Colon (tissue), 2 donors: ENCODE data around the gene PAPOLB.

ENCODE experiments used
- FAIRE-seq: peaks from 2 replicates; lab custom pipeline; 2012; peaks lifted over from hg19 to GRCh38; lab: Jason Lieb, UNC
- donor health status: control.
- donor health status: control.

PAPOLB gene

GRCh38 chr7:4878336-4879335 lies 16.8 kb upstream of the PAPOLB start:
- FAIRE-seq, result no peak

GRCh38 chr7:4876586-4876985 lies 14.8 kb upstream of the PAPOLB start:
- FAIRE-seq, result no peak

- no peak for FAIRE-seq
Measured at GRCh38 chr7:4875391-4875790, 13.6 kb upstream of the PAPOLB start.

GRCh38 chr7:4873071-4873944 lies 11.5 kb upstream of the PAPOLB start:
- FAIRE-seq, result no peak

- FAIRE-seq, result no peak
Measured at GRCh38 chr7:4871930-4872675, 10.3 kb upstream of the PAPOLB start.

- FAIRE-seq, result no peak
Measured at GRCh38 chr7:4871056-4871680, 9.3 kb upstream of the PAPOLB start.

GRCh38 chr7:4868493-4868892 lies 6.7 kb upstream of the PAPOLB start:
- no peak for FAIRE-seq

- FAIRE-seq, result no peak
Measured at GRCh38 chr7:4866528-4867496, 5.0 kb upstream of the PAPOLB start.

- no peak for FAIRE-seq
Measured at GRCh38 chr7:4862156-4862555, 326 bp upstream of the PAPOLB start.

GRCh38 chr7:4861227-4861626 lies 603 bp downstream of the PAPOLB start:
- FAIRE-seq, result no peak

- no peak for FAIRE-seq
Measured at GRCh38 chr7:4857189-4857588, 4.6 kb downstream of the PAPOLB start.

- no peak for FAIRE-seq
Measured at GRCh38 chr7:4856336-4857057, 5.3 kb downstream of the PAPOLB start.

GRCh38 chr7:4854916-4855315 lies 6.9 kb downstream of the PAPOLB start:
- FAIRE-seq, result no peak

- no peak for FAIRE-seq
Measured at GRCh38 chr7:4851459-4852422, 10.1 kb downstream of the PAPOLB start.

GRCh38 chr7:4850262-4850795 lies 11.5 kb downstream of the PAPOLB start:
- FAIRE-seq, result no peak

- no peak for FAIRE-seq
Measured at GRCh38 chr7:4849390-4849789, 12.4 kb downstream of the PAPOLB start.

GRCh38 chr7:4845740-4846142 lies 16.1 kb downstream of the PAPOLB start:
- no peak for FAIRE-seq

- no peak for FAIRE-seq
Measured at GRCh38 chr7:4842319-4843064, 19.3 kb downstream of the PAPOLB start.
